Glutamatergic neuron (in vitro differentiated cells): ENCODE results near the gene TMEM250. TPM values are rescaled to one million over a fixed set of nuclear protein-coding genes. Genes with fewer than 3 reads are reported as not detected.

ENCODE experiments used
- DNase-seq: peaks from one replicate; pipeline ENCODE4 v3.0.0; 2022
- H3K27ac Mint-ChIP-seq: one replicate; pipeline ENCODE4 v1.8.0; 2020; ENCODE audit warnings: mild to moderate bottlenecking, mixed read lengths, inconsistent platforms; ENCODE audit not compliant: unreplicated experiment
- H3K27me3 Mint-ChIP-seq: one replicate; pipeline ENCODE4 v1.8.0; 2020; ENCODE audit warnings: mild to moderate bottlenecking, moderate library complexity, mixed read lengths, inconsistent platforms; ENCODE audit not compliant: unreplicated experiment
- H3K36me3 Mint-ChIP-seq: one replicate; pipeline ENCODE4 v1.8.0; 2020; ENCODE audit warnings: mild to moderate bottlenecking, mixed read lengths, inconsistent platforms; ENCODE audit not compliant: unreplicated experiment
- H3K4me1 Mint-ChIP-seq: one replicate; pipeline ENCODE4 v1.8.0; 2020; ENCODE audit warnings: mild to moderate bottlenecking, low read depth, mixed read lengths, inconsistent platforms; ENCODE audit not compliant: unreplicated experiment
- H3K4me3 Mint-ChIP-seq: one replicate; pipeline ENCODE4 v1.8.0; 2020; ENCODE audit warnings: mild to moderate bottlenecking, mixed read lengths, inconsistent platforms; ENCODE audit not compliant: unreplicated experiment
- H3K9me3 Mint-ChIP-seq: one replicate; pipeline ENCODE4 v1.8.0; 2020; ENCODE audit warnings: mild to moderate bottlenecking, moderate library complexity, mixed read lengths, inconsistent platforms; ENCODE audit not compliant: unreplicated experiment
- total RNA-seq: library from RNA; stranded (reverse); fragmentation: NEBNext Ultra II Directional; extraction: Animal tissue kit (Norgen Biotek cat#: 25700); gene quantifications from one replicate; pipeline ENCODE4 v1.2.1, GENCODE V29; 2021; ENCODE audit not compliant: unreplicated experiment
- TF ChIP-seq, protein P1 (sequence below): fragments of 200-600 bp; sonication (generic); IDR thresholded peaks from one replicate; pipeline ENCODE4 v1.5.0; 2021; ENCODE audit not compliant: partially characterized antibody, unreplicated experiment

TMEM250 gene
- total RNA-seq, 1 donor from 2014 or later, result 16.0 TPM

- Mint-ChIP-seq H3K36me3 (no peaks in the 10 kb centered on the region), H3K27ac (no peak overlapping the region), H3K27me3 (peaks cover 4% of the 10 kb centered on the region), H3K4me3 (no peak overlapping the region), H3K9me3 (peaks cover 2% of the 10 kb centered on the region), H3K4me1 (peaks cover 6% of the 10 kb centered on the region)
- TF ChIP-seq, protein P1, sequence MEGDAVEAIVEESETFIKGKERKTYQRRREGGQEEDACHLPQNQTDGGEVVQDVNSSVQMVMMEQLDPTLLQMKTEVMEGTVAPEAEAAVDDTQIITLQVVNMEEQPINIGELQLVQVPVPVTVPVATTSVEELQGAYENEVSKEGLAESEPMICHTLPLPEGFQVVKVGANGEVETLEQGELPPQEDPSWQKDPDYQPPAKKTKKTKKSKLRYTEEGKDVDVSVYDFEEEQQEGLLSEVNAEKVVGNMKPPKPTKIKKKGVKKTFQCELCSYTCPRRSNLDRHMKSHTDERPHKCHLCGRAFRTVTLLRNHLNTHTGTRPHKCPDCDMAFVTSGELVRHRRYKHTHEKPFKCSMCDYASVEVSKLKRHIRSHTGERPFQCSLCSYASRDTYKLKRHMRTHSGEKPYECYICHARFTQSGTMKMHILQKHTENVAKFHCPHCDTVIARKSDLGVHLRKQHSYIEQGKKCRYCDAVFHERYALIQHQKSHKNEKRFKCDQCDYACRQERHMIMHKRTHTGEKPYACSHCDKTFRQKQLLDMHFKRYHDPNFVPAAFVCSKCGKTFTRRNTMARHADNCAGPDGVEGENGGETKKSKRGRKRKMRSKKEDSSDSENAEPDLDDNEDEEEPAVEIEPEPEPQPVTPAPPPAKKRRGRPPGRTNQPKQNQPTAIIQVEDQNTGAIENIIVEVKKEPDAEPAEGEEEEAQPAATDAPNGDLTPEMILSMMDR, result no peak
- DNase-seq, result peak; percentile 15
These were observed 26.9 kb downstream of the TMEM250 start for GRCh38 chr9:136091582-136092352.

DNA sequence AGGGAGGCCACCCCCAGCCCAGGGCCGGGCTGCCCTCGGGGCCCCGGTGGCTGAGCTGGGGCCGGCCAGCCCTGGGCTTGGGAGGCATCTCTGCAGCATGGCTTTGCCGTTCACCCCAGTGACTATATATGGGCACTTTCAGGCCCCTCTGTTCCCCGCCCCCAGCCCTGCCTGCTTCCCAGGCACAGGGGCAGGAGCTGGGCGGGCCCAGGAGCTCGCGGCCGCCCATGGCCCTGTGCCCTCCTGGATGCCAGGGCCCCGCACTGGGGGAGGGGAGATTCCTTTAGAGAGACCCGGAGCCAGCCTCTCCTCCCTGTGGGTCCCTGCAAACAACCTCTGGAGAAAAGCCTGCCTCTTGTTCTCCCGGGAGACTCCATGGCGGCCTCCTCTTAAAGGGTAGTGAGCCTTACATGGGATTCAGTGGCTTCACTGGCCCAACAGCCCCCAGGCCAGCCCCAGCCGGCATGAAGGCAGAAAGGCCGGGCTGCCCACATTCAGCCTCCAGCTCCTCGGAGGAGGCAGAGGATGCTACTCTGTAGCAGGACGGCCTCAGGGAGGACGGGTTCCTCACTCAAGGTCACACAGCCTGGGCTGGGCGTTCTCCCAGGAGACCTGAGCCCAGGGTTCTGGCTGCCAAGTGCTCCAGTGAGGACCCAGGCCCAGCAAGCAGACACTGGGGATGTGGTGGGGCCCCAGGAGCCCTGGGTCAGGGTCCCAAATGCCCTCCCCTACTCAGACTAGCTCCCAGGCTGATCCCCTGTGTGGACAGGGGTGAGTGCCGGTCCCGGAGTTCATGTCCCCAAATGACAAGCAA lies 27.7 kb downstream of the TMEM250 start:
- Mint-ChIP-seq H3K4me3 (no peak overlapping the region), H3K27me3 (peaks cover 4% of the 10 kb centered on the region), H3K9me3 (peaks cover 2% of the 10 kb centered on the region), H3K4me1 (peaks cover 6% of the 10 kb centered on the region), H3K36me3 (no peaks in the 10 kb centered on the region), H3K27ac (no peak overlapping the region)
- peak; percentile 15 for DNase-seq
- TF ChIP-seq, protein P1, result no peak

GRCh38 chr9:136090056-136090735 lies 28.5 kb downstream of the TMEM250 start:
- H3K36me3 Mint-ChIP-seq, result no peaks in the 10 kb centered on the region
- no peak overlapping the region for H3K27ac Mint-ChIP-seq
- peaks cover 4% of the 10 kb centered on the region for H3K27me3 Mint-ChIP-seq
- H3K9me3 Mint-ChIP-seq, result peaks cover 2% of the 10 kb centered on the region
- DNase-seq, result no peak
- peaks cover 6% of the 10 kb centered on the region for H3K4me1 Mint-ChIP-seq
- H3K4me3 Mint-ChIP-seq, result peak overlapping the region; percentile 10
- TF ChIP-seq, protein P1, result no peak

DNA sequence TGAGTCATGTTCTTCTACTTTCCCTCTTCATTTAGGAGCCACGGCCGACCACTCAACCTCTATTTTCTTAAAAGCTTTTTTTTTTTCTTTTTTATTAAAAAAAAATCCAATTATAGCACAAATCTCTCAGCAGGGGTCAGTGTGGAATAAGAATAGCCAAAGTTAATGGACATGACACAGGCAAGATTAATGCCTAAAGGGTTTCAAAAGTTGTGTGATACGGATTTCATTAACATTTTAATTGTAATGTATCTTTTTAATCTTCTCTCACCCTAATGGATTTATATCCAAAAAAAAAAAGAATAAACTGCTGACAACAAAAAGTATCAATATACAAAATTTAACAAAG lies 29.0 kb downstream of the TMEM250 start:
- TF ChIP-seq, protein P1, result no peak
- Mint-ChIP-seq H3K27ac (no peak overlapping the region), H3K4me3 (peak overlapping the region; percentile 10)

More for the DNA sequence above, 29.0 kb downstream of the TMEM250 start:
- peaks cover 6% of the 10 kb centered on the region for H3K4me1 Mint-ChIP-seq
- H3K9me3 Mint-ChIP-seq, result peaks cover 2% of the 10 kb centered on the region
- no peaks in the 10 kb centered on the region for H3K36me3 Mint-ChIP-seq
- no peak for DNase-seq
- H3K27me3 Mint-ChIP-seq, result peaks cover 4% of the 10 kb centered on the region
